Adrenal gland (tissue), 12 donors: ENCODE results near the gene KIF16B. TPM values are rescaled to one million over a fixed set of nuclear protein-coding genes. Genes with fewer than 3 reads are reported as not detected.

Source experiments
- DNase-seq, 7 donors: peaks; one replicate each; pipeline ENCODE4 v3.0.0-alpha.2; 2019 to 2020
- H3K27ac ChIP-seq, 5 donors: fragments of 200-600 bp; sonication (generic) in 4 of 5; 1 replicate in 3 of 5; 2 replicates in 2 of 5; pipeline versions ENCODE4 v1.5.1 to v1.8.0; 2016 to 2020; ENCODE audit warnings: mild to moderate bottlenecking in 1 of 5
- H3K27me3 ChIP-seq: fragments of 200-600 bp; 2 replicates; pipeline ENCODE4 v1.8.0; 2021
- H3K36me3 ChIP-seq, 2 donors: fragments of 200-600 bp; replicated peaks in 1 of 2; 1 replicate in 1 of 2; 2 replicates in 1 of 2; pipeline versions ENCODE4 v1.5.1 to v1.8.0; 2018 to 2022
- H3K4me1 ChIP-seq, 2 donors: fragments of 200-600 bp; replicated peaks in 1 of 2; 1 replicate in 1 of 2; 2 replicates in 1 of 2; pipeline versions ENCODE4 v1.5.1 to v1.8.0; 2018 to 2021
- H3K4me3 ChIP-seq, 4 donors: fragments of 200-600 bp; sonication (generic) in 3 of 4; one replicate each; pipeline ENCODE4 v1.5.1; 2016 to 2018
- H3K9me3 ChIP-seq, 3 donors: fragments of 200-600 bp; sonication (generic) in 1 of 3; replicated peaks in 1 of 3; 1 replicate in 2 of 3; 2 replicates in 1 of 3; pipeline versions ENCODE4 v1.5.1 to v1.8.0; 2016 to 2021
- CTCF ChIP-seq, 6 experiments: fragments of 450-650 bp in 4 of 6; fragments of 200-600 bp in 2 of 6; sonication (generic) in 1 of 6; IDR thresholded peaks; 1 replicate in 5 of 6; 2 replicates in 1 of 6; pipeline versions ENCODE4 v1.5.1 to v1.8.0; 2016 to 2021; ENCODE audit warnings: antibody characterized with exemption in 6 of 6, mild to moderate bottlenecking in 2 of 6, moderate library complexity in 1 of 6
- POLR2A ChIP-seq, 2 donors: fragments of 450-650 bp; IDR thresholded peaks; one replicate each; pipeline ENCODE4 v1.6.1; 2017; ENCODE audit warnings: antibody characterized with exemption in 2 of 2, mild to moderate bottlenecking in 2 of 2, moderate library complexity in 1 of 2
- WGBS, 4 donors: extraction: QIAGEN DNeasy Blood & Tissue Kit in 2 of 4; methylation state at CpG; one replicate each; pipeline versions ENCODE4 v1.1.5 to v1.1.7; 2013 to 2017; 5-methylcytosine and 5-hydroxymethylcytosine counted together
- intact Hi-C, 2 donors: fragments of 100-400 bp; cut with DNase I; formaldehyde crosslinking; loops; one replicate each; pipeline versions ENCODE4 v1.14.1 to v1.15.0; 2022 to 2023
- polyA plus RNA-seq, 3 donors: library from polyadenylated mRNA; stranded (reverse); fragments of 200-250 nt in 2 of 3; fragments of 350-450 nt in 1 of 3; fragmentation: Illumina TruSeq in 1 of 3; extraction: RNeasy Lipid Tissue Mini Kit (QIAGEN cat#74804) in 1 of 3; gene quantifications; one replicate each; pipeline ENCODE4 v1.2.3, GENCODE V29; 2013 to 2014
- total RNA-seq, 9 donors: library from RNA; depleted of rRNA in 4 of 9; stranded (reverse); fragments of >200 nt in 4 of 9; fragments of 120-200 nt in 1 of 9; fragmentation: NEBNext Ultra II Directional in 1 of 9; extraction: Animal tissue kit (Norgen Biotek cat#: 25700) in 1 of 9; gene quantifications; one replicate each; pipeline versions ENCODE4 v1.1.0 to v1.2.4, GENCODE V29; 2013 to 2023
- donor health status: healthy with polysubstance abuse.
- donor health status: Bipolar disorder and iron deficiency.
- donor health status: DM: yes; HTN: yes; CAD: no.
- donor health status: DM: no; HTN: no; CAD: no.
- donor health status: DM: no; HTN: no; CAD: no.
- donor health status: DM: yes; HTN: yes; CAD: no.

The KIF16B gene
- total and polyA plus RNA-seq, 12 donors, result 8.6 to 113 (median 36.1) TPM

GRCh38 chr20:16311756-16312155, 261.5 kb downstream of the KIF16B start:
- Histone ChIP-seq H3K36me3 (no peaks in the 10 kb centered on the region), H3K27ac (no peak overlapping the region), H3K9me3 (no peaks in the 10 kb centered on the region), H3K4me3 (no peak overlapping the region), H3K27me3 (no peaks in the 10 kb centered on the region), H3K4me1 (no peaks in the 10 kb centered on the region)
- 97 to 100% (median 98%) methylated on average over 1 of the region's 1 CpG for WGBS, 4 donors
- TF ChIP-seq CTCF (IDR thresholded peaks at IDR 0.05) (no peak), POLR2A (IDR thresholded peaks at IDR 0.05) (no peak)
- no peak for DNase-seq
- intact Hi-C loops, result no loop called here

- peaks cover 0 to 2% (median 0%) of the 10 kb centered on the region in 3 donors for H3K9me3 ChIP-seq
- no peak overlapping the region for H3K4me3 ChIP-seq
- 95 to 99% (median 97%) methylated on average over 2 of the region's 2 CpGs for WGBS, 4 donors
- no peaks in the 10 kb centered on the region for H3K4me1 ChIP-seq
- TF ChIP-seq POLR2A (IDR thresholded peaks at IDR 0.05), result no peak
- TF ChIP-seq CTCF (IDR thresholded peaks at IDR 0.05), result no peak
- intact Hi-C loops, result no loop called here
- DNase-seq, result no peak
- no peak overlapping the region for H3K27ac ChIP-seq
- no peaks in the 10 kb centered on the region for H3K36me3 ChIP-seq
- H3K27me3 ChIP-seq, result no peaks in the 10 kb centered on the region
Observed at GRCh38 chr20:16308754-16309153, 264.5 kb downstream of the KIF16B start.

- Histone ChIP-seq H3K27me3 (no peaks in the 10 kb centered on the region), H3K4me3 (no peak overlapping the region), H3K4me1 (no peaks in the 10 kb centered on the region), H3K36me3 (no peaks in the 10 kb centered on the region), H3K27ac (no peak overlapping the region), H3K9me3 (peaks cover 0 to 14% (median 8%) of the 10 kb centered on the region in 3 donors)
- WGBS, 4 donors, result 0 to 56% (median 44%) methylated on average over 1 of the region's 1 CpG
- TF ChIP-seq POLR2A (IDR thresholded peaks at IDR 0.05), result no peak
- TF ChIP-seq CTCF (IDR thresholded peaks at IDR 0.05), result no peak
- DNase-seq, result no peak
- intact Hi-C loops, result no loop called here
Observed at GRCh38 chr20:16302818-16303217, 270.4 kb downstream of the KIF16B start.

GRCh38 chr20:16301986-16302385, 271.3 kb downstream of the KIF16B start:
- Histone ChIP-seq H3K4me1 (no peaks in the 10 kb centered on the region), H3K36me3 (no peaks in the 10 kb centered on the region), H3K9me3 (peaks cover 0 to 14% (median 8%) of the 10 kb centered on the region in 3 donors), H3K4me3 (no peak overlapping the region), H3K27me3 (no peaks in the 10 kb centered on the region), H3K27ac (no peak overlapping the region)
- TF ChIP-seq CTCF (IDR thresholded peaks at IDR 0.05) (no peak), POLR2A (IDR thresholded peaks at IDR 0.05) (no peak)
- intact Hi-C loops, result no loop called here
- no peak for DNase-seq
- 95 to 98% (median 96%) methylated on average over 1 of the region's 1 CpG for WGBS, 4 donors
